SK-N-SH (cell line): ENCODE measurements around the gene FMO4. TPM values are rescaled to one million over a fixed set of nuclear protein-coding genes. Genes with fewer than 3 reads are reported as not detected.

ENCODE experiments used
- CTCF ChIA-PET: fragments of 300-600, 350-600 bp; formaldehyde crosslinking; extraction: SDS; loops from one replicate; lab custom pipeline; 2021; lab: Yijun Ruan, JAX
- POLR2A ChIA-PET: fragments of 350-600 bp; sonication (Branson Sonifier 250); formaldehyde crosslinking; extraction: SDS; loops from one replicate; lab custom pipeline; 2020; ENCODE audit warnings: antibody characterized with exemption, inconsistent platforms; lab: Yijun Ruan, JAX
- DNase-seq: peaks from one replicate; pipeline ENCODE4 v3.0.0; 2012
- H2AFZ ChIP-seq: fragments of 200-600 bp; sonication (generic); 2 replicates; pipeline ENCODE4 v1.8.1; 2016; ENCODE audit warnings: antibody characterized with exemption, mild to moderate bottlenecking, low read depth
- H3F3A ChIP-seq: fragments of 200-600 bp; sonication (generic); replicated peaks from 2 replicates; pipeline ENCODE3; 2016; ENCODE audit warnings: antibody characterized with exemption, mild to moderate bottlenecking; ENCODE audit not compliant: insufficient read depth
- H3K27ac ChIP-seq, 2 experiments: fragments of 200-500 bp in 1 of 2; fragments of 200-600 bp in 1 of 2; sonication (Bioruptor generic) in 1 of 2; sonication (generic), shearing (Covaris generic) in 1 of 2; 2 replicates each; pipeline versions ENCODE4 v1.5.1 to v1.6.1; 2014 to 2016; ENCODE audit warnings: low read depth in 2 of 2, inconsistent platforms in 1 of 2, low read length in 1 of 2, mild to moderate bottlenecking in 1 of 2, mixed read lengths in 1 of 2
- H3K27me3 ChIP-seq: fragments of 200-600 bp; sonication (generic), shearing (Covaris generic); 2 replicates; pipeline ENCODE4 v1.6.1; 2016; ENCODE audit warnings: mixed run types; ENCODE audit not compliant: insufficient read depth
- H3K36me3 ChIP-seq, 2 experiments: fragments of 200-500 bp in 1 of 2; fragments of 200-600 bp in 1 of 2; sonication (Bioruptor generic) in 1 of 2; sonication (generic) in 1 of 2; replicated peaks in 1 of 2; 2 replicates each; pipeline versions ENCODE3 to v1.5.1; 2014 to 2016; ENCODE audit warnings: low read length in 1 of 2, mild to moderate bottlenecking in 1 of 2; ENCODE audit not compliant: insufficient read depth in 2 of 2, control insufficient read depth in 1 of 2
- H3K4me1 ChIP-seq, 2 experiments: fragments of 200-500 bp in 1 of 2; fragments of 200-600 bp in 1 of 2; sonication (Bioruptor generic) in 1 of 2; sonication (generic), shearing (Covaris generic) in 1 of 2; 2 replicates each; pipeline versions ENCODE4 v1.5.1 to v1.6.1; 2014 to 2016; ENCODE audit warnings: low read depth in 1 of 2, low read length in 1 of 2, mixed run types in 1 of 2; ENCODE audit not compliant: insufficient read depth in 2 of 2, control insufficient read depth in 1 of 2
- H3K4me2 ChIP-seq: fragments of 200-600 bp; sonication (generic), shearing (Covaris generic); 2 replicates; pipeline ENCODE4 v1.6.1; 2017; ENCODE audit warnings: mixed run types
- H3K4me3 ChIP-seq, 2 experiments: fragments of 200-500 bp in 1 of 2; fragments of 200-600 bp in 1 of 2; sonication (Bioruptor generic) in 1 of 2; sonication (generic), shearing (Covaris generic) in 1 of 2; 2 replicates each; pipeline versions ENCODE4 v1.5.1 to v1.8.1; 2014 to 2016; ENCODE audit warnings: low read depth in 2 of 2, inconsistent platforms in 1 of 2, low read length in 1 of 2, mild to moderate bottlenecking in 1 of 2, mixed read lengths in 1 of 2, moderate library complexity in 1 of 2
- H3K79me2 ChIP-seq: fragments of 200-600 bp; sonication (generic); 2 replicates; pipeline ENCODE4 v1.8.1; 2017; ENCODE audit warnings: mild to moderate bottlenecking; ENCODE audit not compliant: insufficient read depth
- H3K9ac ChIP-seq: fragments of 200-600 bp; sonication (generic); 2 replicates; pipeline ENCODE4 v1.6.1; 2017; ENCODE audit warnings: mixed run types
- H3K9me2 ChIP-seq: fragments of 200-600 bp; sonication (generic); 2 replicates; pipeline ENCODE4 v1.6.1; 2017; ENCODE audit warnings: mixed run types
- H3K9me3 ChIP-seq: fragments of 200-600 bp; sonication (generic); 2 replicates; pipeline ENCODE4 v1.6.1; 2017; ENCODE audit warnings: mixed run types, mild to moderate bottlenecking, moderate library complexity
- H4K20me1 ChIP-seq: fragments of 200-600 bp; sonication (generic); 2 replicates; pipeline ENCODE4 v1.6.1; 2017; ENCODE audit warnings: mild to moderate bottlenecking, mixed run types; ENCODE audit not compliant: insufficient read depth
- CHD2 ChIP-seq: fragments of 150-350 bp; IDR thresholded peaks from 2 replicates; pipeline ENCODE4 v1.6.1; 2018; ENCODE audit warnings: low read length; ENCODE audit not compliant: partially characterized antibody
- EP300 ChIP-seq, 2 experiments: IDR thresholded peaks; 2 replicates each; pipeline versions ENCODE4 v1.4.0 to v1.6.1; 2012; ENCODE audit warnings: borderline replicate concordance in 1 of 2, low read depth in 1 of 2, low read length in 1 of 2
- FOSL2 ChIP-seq: IDR thresholded peaks from 2 replicates; pipeline ENCODE4 v1.4.0; 2012; ENCODE audit warnings: low read depth, mild to moderate bottlenecking, moderate library complexity, borderline replicate concordance
- FOXJ3 ChIP-seq: sonication (generic); formaldehyde crosslinking; IDR thresholded peaks from 2 replicates; pipeline ENCODE4 v1.5.1; 2020; ENCODE audit warnings: mild to moderate bottlenecking, missing genetic modification reagents
- GATA2 ChIP-seq: sonication (generic); formaldehyde crosslinking; IDR thresholded peaks from 2 replicates; pipeline ENCODE4 v1.5.0; 2020; ENCODE audit warnings: mild to moderate bottlenecking, missing genetic modification reagents
- JUND ChIP-seq: IDR thresholded peaks from 2 replicates; pipeline ENCODE4 v1.4.0; 2012
- NFIC ChIP-seq: IDR thresholded peaks from 2 replicates; pipeline ENCODE4 v1.4.0; 2012; ENCODE audit warnings: borderline replicate concordance
- POLR2AphosphoS5 ChIP-seq: IDR thresholded peaks from 2 replicates; pipeline ENCODE4 v1.6.1; 2012; ENCODE audit warnings: low read depth, low read length
- RAD21 ChIP-seq: IDR thresholded peaks from 2 replicates; pipeline ENCODE4 v1.6.1; 2012; ENCODE audit warnings: mild to moderate bottlenecking, low read length
- RFX5 ChIP-seq: IDR thresholded peaks from 2 replicates; pipeline ENCODE4 v1.6.1; 2012; ENCODE audit warnings: mild to moderate bottlenecking, improper control_type of control experiment, low read length
- RXRA ChIP-seq: IDR thresholded peaks from 2 replicates; pipeline ENCODE4 v1.4.0; 2012; ENCODE audit warnings: low read depth, mild to moderate bottlenecking, borderline replicate concordance
- SIN3A ChIP-seq: IDR thresholded peaks from 2 replicates; pipeline ENCODE4 v1.6.1; 2012; ENCODE audit warnings: low read depth, mild to moderate bottlenecking, low read length, moderate library complexity, borderline replicate concordance
- WGBS: methylation state at CpG from one replicate; pipeline ENCODE4 v1.1.6; 2017; ENCODE audit warnings: low lambda C conversion rate; 5-methylcytosine and 5-hydroxymethylcytosine counted together
- polyA plus RNA-seq, 3 experiments: library from polyadenylated mRNA; depleted of rRNA; stranded (reverse); fragments of >200 nt; gene quantifications; 2 replicates each; pipeline ENCODE4 v1.2.3, GENCODE V29; 2012
- TF ChIP-seq, protein P1 (sequence below): IDR thresholded peaks from 2 replicates; pipeline ENCODE4 v1.6.1; 2012; ENCODE audit warnings: mild to moderate bottlenecking, low read depth, low read length, moderate library complexity
- TF ChIP-seq, protein P2 (sequence below): IDR thresholded peaks from 2 replicates; pipeline ENCODE4 v1.4.0; 2012; ENCODE audit warnings: low read depth
- TF ChIP-seq, protein P3 (sequence below): IDR thresholded peaks from 2 replicates; pipeline ENCODE4 v1.4.0; 2012; ENCODE audit warnings: low read depth, borderline replicate concordance
- TF ChIP-seq, protein P4 (sequence below): fragments of 150-350 bp; IDR thresholded peaks from 2 replicates; pipeline ENCODE4 v1.6.1; 2017; ENCODE audit warnings: antibody characterized with exemption, low read length, low read depth, borderline replicate concordance
- TF ChIP-seq, protein P5 (sequence below): IDR thresholded peaks from 2 replicates; pipeline ENCODE4 v1.4.0; 2012; ENCODE audit warnings: low read depth, borderline replicate concordance

FMO4 gene
- polyA plus RNA-seq, 1 of the 3 experiments (the other 2 are of a cell fraction): 1.6 TPM

DNA sequence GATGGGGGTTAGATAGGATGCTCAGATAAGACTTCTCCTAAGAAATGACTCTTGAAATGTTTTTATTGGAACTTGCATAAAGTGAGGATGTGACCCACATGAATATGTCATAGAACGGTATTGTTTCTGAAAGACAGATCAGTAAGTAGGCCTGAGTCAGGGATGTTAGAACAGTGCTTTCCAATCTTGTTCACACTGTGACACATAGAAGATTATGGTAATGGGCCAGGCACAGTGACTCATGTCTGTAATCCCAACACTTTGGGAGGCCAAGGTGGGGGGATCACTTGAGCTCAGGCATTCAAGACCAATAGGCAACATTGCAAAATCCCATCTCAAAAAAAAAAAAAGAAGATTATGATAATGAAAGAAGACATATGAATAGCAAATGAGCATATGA is 32.9 kb downstream of the FMO4 start:
- H3K4me3 ChIP-seq: no peak overlapping the region
- H3K27me3 ChIP-seq: no peaks in the 10 kb centered on the region
- TF ChIP-seq POLR2AphosphoS5: no peak
- TF ChIP-seq RFX5: no peak
- TF ChIP-seq SIN3A: no peak
- TF ChIP-seq, protein P1, sequence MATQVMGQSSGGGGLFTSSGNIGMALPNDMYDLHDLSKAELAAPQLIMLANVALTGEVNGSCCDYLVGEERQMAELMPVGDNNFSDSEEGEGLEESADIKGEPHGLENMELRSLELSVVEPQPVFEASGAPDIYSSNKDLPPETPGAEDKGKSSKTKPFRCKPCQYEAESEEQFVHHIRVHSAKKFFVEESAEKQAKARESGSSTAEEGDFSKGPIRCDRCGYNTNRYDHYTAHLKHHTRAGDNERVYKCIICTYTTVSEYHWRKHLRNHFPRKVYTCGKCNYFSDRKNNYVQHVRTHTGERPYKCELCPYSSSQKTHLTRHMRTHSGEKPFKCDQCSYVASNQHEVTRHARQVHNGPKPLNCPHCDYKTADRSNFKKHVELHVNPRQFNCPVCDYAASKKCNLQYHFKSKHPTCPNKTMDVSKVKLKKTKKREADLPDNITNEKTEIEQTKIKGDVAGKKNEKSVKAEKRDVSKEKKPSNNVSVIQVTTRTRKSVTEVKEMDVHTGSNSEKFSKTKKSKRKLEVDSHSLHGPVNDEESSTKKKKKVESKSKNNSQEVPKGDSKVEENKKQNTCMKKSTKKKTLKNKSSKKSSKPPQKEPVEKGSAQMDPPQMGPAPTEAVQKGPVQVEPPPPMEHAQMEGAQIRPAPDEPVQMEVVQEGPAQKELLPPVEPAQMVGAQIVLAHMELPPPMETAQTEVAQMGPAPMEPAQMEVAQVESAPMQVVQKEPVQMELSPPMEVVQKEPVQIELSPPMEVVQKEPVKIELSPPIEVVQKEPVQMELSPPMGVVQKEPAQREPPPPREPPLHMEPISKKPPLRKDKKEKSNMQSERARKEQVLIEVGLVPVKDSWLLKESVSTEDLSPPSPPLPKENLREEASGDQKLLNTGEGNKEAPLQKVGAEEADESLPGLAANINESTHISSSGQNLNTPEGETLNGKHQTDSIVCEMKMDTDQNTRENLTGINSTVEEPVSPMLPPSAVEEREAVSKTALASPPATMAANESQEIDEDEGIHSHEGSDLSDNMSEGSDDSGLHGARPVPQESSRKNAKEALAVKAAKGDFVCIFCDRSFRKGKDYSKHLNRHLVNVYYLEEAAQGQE: no peak
- TF ChIP-seq, protein P2, sequence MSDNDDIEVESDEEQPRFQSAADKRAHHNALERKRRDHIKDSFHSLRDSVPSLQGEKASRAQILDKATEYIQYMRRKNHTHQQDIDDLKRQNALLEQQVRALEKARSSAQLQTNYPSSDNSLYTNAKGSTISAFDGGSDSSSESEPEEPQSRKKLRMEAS: no peak
- TF ChIP-seq EP300 (IDR thresholded peaks at IDR 0.05; ENCODE audit: borderline replicate concordance in 1 of 2, low read depth in 1 of 2, low read length in 1 of 2): no peak
- TF ChIP-seq FOSL2: no peak
- TF ChIP-seq CHD2: no peak
- TF ChIP-seq FOXJ3 (CRISPR knock-in tag): no peak
- TF ChIP-seq, protein P3, sequence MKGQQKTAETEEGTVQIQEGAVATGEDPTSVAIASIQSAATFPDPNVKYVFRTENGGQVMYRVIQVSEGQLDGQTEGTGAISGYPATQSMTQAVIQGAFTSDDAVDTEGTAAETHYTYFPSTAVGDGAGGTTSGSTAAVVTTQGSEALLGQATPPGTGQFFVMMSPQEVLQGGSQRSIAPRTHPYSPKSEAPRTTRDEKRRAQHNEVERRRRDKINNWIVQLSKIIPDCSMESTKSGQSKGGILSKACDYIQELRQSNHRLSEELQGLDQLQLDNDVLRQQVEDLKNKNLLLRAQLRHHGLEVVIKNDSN: no peak
- no peak for TF ChIP-seq NFIC
- TF ChIP-seq RAD21: no peak
- TF ChIP-seq, protein P4, sequence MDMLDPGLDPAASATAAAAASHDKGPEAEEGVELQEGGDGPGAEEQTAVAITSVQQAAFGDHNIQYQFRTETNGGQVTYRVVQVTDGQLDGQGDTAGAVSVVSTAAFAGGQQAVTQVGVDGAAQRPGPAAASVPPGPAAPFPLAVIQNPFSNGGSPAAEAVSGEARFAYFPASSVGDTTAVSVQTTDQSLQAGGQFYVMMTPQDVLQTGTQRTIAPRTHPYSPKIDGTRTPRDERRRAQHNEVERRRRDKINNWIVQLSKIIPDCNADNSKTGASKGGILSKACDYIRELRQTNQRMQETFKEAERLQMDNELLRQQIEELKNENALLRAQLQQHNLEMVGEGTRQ: no peak
- TF ChIP-seq, protein P5, sequence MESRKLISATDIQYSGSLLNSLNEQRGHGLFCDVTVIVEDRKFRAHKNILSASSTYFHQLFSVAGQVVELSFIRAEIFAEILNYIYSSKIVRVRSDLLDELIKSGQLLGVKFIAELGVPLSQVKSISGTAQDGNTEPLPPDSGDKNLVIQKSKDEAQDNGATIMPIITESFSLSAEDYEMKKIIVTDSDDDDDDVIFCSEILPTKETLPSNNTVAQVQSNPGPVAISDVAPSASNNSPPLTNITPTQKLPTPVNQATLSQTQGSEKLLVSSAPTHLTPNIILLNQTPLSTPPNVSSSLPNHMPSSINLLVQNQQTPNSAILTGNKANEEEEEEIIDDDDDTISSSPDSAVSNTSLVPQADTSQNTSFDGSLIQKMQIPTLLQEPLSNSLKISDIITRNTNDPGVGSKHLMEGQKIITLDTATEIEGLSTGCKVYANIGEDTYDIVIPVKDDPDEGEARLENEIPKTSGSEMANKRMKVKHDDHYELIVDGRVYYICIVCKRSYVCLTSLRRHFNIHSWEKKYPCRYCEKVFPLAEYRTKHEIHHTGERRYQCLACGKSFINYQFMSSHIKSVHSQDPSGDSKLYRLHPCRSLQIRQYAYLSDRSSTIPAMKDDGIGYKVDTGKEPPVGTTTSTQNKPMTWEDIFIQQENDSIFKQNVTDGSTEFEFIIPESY: no peak
- TF ChIP-seq RXRA: no peak
- TF ChIP-seq GATA2 (CRISPR knock-in tag): no peak
- no peak for TF ChIP-seq JUND
- TF ChIP-seq, all 33 proteins: peak for 0
- Histone ChIP-seq H3F3A (no peaks in the 10 kb centered on the region), H3K4me1 (no peaks in the 10 kb centered on the region), H3K27ac (0 out of 4 replicates have a peak overlapping the region, but pooled peaks of 1 of the 2 experiments have one; percentile 23), H3K36me3 (no peaks in the 10 kb centered on the region), H3K4me2 (no peak overlapping the region), H4K20me1 (no peaks in the 10 kb centered on the region), H2AFZ (no peak overlapping the region), H3K79me2 (no peaks in the 10 kb centered on the region), H3K9me3 (no peaks in the 10 kb centered on the region), H3K9ac (no peak overlapping the region), H3K9me2 (no peaks in the 10 kb centered on the region)
- 24% methylated on average over 1 of the region's 1 CpG for WGBS
- POLR2A ChIA-PET: no interaction called here
- no peak for DNase-seq
- CTCF ChIA-PET: no interaction called here
